Measurements from ENCODE around the gene DCC. TPM values are rescaled to one million over a fixed set of nuclear protein-coding genes. Genes with fewer than 3 reads are reported as not detected.

Gene DCC
- total RNA-seq, 2 experiments from 2014 or later: not detected

DNA sequence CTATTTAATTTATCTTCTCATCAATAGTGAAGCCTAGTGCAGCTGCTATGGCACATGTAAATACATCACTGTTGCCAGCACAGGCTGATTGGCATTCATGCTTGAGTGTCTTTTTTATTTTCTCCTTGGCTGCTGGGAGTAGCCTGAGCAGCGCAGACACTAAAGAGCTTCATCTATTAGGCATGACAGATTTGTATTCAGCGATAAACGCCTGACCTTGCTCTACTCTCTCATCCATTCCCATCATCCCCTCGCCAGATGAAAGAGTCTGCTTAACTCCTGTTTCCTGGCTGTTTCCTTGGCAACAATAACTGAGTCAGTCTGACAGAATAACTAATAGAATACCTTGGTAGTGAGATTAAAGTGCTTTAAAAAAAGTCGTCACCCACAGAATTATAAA is 753.6 kb downstream of the DCC start:
- ChIA-PET POLR2A (no interaction called here), CTCF (no interaction called here)
- intact Hi-C loops (cut with DNase I, micrococcal nuclease): no loop called here
- no peaks in the 10 kb centered on the region for H3K9me3 Mint-ChIP-seq
- H3K9me3 ChIP-seq (ENCODE audit: control insufficient read depth in 1 of 2, insufficient read depth in 1 of 2, low read length in 2 of 2): peaks cover 0 to 4% of the 10 kb centered on the region in 2 experiments
- H3K36me3 Mint-ChIP-seq (ENCODE audit: low read depth): no peaks in the 10 kb centered on the region
- DNase-seq: no peak
- H3K4me1 Mint-ChIP-seq (ENCODE audit: low read depth): no peaks in the 10 kb centered on the region
- no peak overlapping the region for H3K27ac ChIP-seq (ENCODE audit: low read depth in 1 of 2, low read length in 2 of 2)
- no peaks in the 10 kb centered on the region for H3K36me3 ChIP-seq (ENCODE audit: insufficient read depth, low read length)
- no peaks in the 10 kb centered on the region for H3K27me3 Mint-ChIP-seq
- no peak overlapping the region for H3K27ac Mint-ChIP-seq
- ATAC-seq (ENCODE audit: poor library complexity): no peak
- H3K27me3 ChIP-seq (ENCODE audit: control insufficient read depth in 1 of 2, insufficient read depth in 2 of 2, low read length in 2 of 2): no peaks in the 10 kb centered on the region
- TF ChIP-seq, protein P1, sequence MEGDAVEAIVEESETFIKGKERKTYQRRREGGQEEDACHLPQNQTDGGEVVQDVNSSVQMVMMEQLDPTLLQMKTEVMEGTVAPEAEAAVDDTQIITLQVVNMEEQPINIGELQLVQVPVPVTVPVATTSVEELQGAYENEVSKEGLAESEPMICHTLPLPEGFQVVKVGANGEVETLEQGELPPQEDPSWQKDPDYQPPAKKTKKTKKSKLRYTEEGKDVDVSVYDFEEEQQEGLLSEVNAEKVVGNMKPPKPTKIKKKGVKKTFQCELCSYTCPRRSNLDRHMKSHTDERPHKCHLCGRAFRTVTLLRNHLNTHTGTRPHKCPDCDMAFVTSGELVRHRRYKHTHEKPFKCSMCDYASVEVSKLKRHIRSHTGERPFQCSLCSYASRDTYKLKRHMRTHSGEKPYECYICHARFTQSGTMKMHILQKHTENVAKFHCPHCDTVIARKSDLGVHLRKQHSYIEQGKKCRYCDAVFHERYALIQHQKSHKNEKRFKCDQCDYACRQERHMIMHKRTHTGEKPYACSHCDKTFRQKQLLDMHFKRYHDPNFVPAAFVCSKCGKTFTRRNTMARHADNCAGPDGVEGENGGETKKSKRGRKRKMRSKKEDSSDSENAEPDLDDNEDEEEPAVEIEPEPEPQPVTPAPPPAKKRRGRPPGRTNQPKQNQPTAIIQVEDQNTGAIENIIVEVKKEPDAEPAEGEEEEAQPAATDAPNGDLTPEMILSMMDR (IDR thresholded peaks at IDR 0.05): no peak
- H3K4me1 ChIP-seq (ENCODE audit: insufficient read depth, low read length): no peaks in the 10 kb centered on the region
- no peak overlapping the region for H3K4me3 Mint-ChIP-seq
- no peak overlapping the region for H3K4me3 ChIP-seq (ENCODE audit: low read length)

DNA sequence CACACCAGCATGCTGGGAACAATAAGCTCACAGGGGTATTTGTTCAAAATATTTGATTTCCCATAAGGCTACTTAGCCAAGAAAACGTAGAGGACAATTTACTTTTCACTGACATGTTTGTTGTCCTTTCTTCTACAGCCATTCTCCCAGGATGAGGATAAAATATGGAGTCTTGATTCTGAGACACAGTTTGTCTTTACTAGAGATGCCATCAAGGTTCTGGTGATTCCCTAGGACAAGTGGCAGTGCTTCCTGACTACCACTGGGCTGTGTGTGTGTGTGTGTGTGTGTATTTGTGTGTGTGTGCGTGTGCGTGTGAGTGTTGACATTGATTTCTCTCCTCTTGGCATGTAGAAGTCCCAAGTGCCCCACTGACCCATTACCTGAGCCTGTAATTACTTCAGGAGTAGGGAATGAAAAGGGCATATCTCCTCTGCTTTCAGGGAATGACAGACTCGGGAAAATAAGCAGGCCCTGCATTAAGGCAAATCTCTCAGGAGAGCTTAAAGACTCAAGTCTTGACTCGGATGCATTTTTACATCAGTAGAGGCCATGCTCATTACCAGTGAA is 761.6 kb downstream of the DCC start:
- DNase-seq: no peak
- H3K4me3 Mint-ChIP-seq: no peak overlapping the region
- no peaks in the 10 kb centered on the region for H3K36me3 Mint-ChIP-seq (ENCODE audit: low read depth)
- Histone ChIP-seq H3K27me3 (ENCODE audit: control insufficient read depth in 1 of 2, insufficient read depth in 2 of 2, low read length in 2 of 2) (no peaks in the 10 kb centered on the region), H3K27ac (ENCODE audit: low read depth in 1 of 2, low read length in 2 of 2) (no peak overlapping the region), H3K36me3 (ENCODE audit: insufficient read depth, low read length) (no peaks in the 10 kb centered on the region), H3K9me3 (ENCODE audit: control insufficient read depth in 1 of 2, insufficient read depth in 1 of 2, low read length in 2 of 2) (no peaks in the 10 kb centered on the region), H3K4me1 (ENCODE audit: insufficient read depth, low read length) (no peaks in the 10 kb centered on the region), H3K4me3 (ENCODE audit: low read length) (no peak overlapping the region)
- H3K27ac Mint-ChIP-seq: no peak overlapping the region
- ChIA-PET POLR2A (no interaction called here), CTCF (no interaction called here)
- intact Hi-C loops (cut with DNase I, micrococcal nuclease): no loop called here
- TF ChIP-seq, protein P1 (IDR thresholded peaks at IDR 0.05): no peak
- no peak for ATAC-seq (ENCODE audit: poor library complexity)
- no peaks in the 10 kb centered on the region for H3K27me3 Mint-ChIP-seq
- H3K9me3 Mint-ChIP-seq: peaks cover 4% of the 10 kb centered on the region
- H3K4me1 Mint-ChIP-seq (ENCODE audit: low read depth): no peaks in the 10 kb centered on the region

DNA sequence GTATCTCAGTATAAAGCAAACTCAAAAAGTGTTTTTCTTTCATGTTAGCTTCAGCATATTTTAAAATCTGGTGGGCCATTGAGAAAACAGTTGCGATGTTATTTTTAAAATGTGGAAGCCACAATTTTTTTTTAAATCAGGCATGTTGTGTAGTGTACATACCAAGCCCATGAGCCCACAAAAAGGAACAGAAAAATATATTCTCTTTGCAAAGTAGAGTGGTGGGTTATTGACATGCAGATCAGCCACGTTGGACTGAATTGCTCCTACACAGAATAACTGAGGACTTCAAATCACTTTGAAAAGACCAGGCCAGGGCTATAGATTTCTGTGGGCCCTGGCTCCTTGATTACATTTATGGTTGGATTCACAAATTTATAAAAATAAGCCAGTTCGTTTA is 774.4 kb downstream of the DCC start:
- Histone ChIP-seq H3K4me3 (ENCODE audit: low read length) (no peak overlapping the region), H3K9me3 (ENCODE audit: control insufficient read depth in 1 of 2, insufficient read depth in 1 of 2, low read length in 2 of 2) (no peaks in the 10 kb centered on the region), H3K27me3 (ENCODE audit: control insufficient read depth in 1 of 2, insufficient read depth in 2 of 2, low read length in 2 of 2) (no peaks in the 10 kb centered on the region), H3K36me3 (ENCODE audit: insufficient read depth, low read length) (no peaks in the 10 kb centered on the region), H3K27ac (ENCODE audit: low read depth in 1 of 2, low read length in 2 of 2) (no peak overlapping the region), H3K4me1 (ENCODE audit: insufficient read depth, low read length) (no peaks in the 10 kb centered on the region)
- Mint-ChIP-seq H3K27me3 (no peaks in the 10 kb centered on the region), H3K27ac (no peak overlapping the region), H3K9me3 (peaks cover 3% of the 10 kb centered on the region), H3K36me3 (ENCODE audit: low read depth) (no peaks in the 10 kb centered on the region), H3K4me1 (ENCODE audit: low read depth) (no peaks in the 10 kb centered on the region), H3K4me3 (no peak overlapping the region)
- CTCF ChIA-PET: no interaction called here
- TF ChIP-seq, protein P1 (IDR thresholded peaks at IDR 0.05): no peak
- POLR2A ChIA-PET: no interaction called here
- intact Hi-C loops (cut with DNase I, micrococcal nuclease): no loop called here
- no peak for DNase-seq
- no peak for ATAC-seq (ENCODE audit: poor library complexity)
